IMR-90 (cell line): ENCODE data around the gene KLF11.
A peak's percentile ranks its signal among the peaks of the same experiment; 100 is the strongest.

Source experiments
- CEBPB ChIP-seq: IDR thresholded peaks from 2 replicates; pipeline ENCODE4 v1.6.1; 2012; ENCODE audit warnings: low read depth, low read length, improper control_type of control experiment
- FOS ChIP-seq: fragments of 150-350 bp; IDR thresholded peaks from 2 replicates; pipeline ENCODE4 v1.6.1; 2016; ENCODE audit warnings: low read depth, low read length
- POLR2A ChIP-seq: IDR thresholded peaks from 2 replicates; pipeline ENCODE4 v1.6.1; 2012; ENCODE audit warnings: mild to moderate bottlenecking, low read depth, low read length
- RCOR1 ChIP-seq: IDR thresholded peaks from 2 replicates; pipeline ENCODE4 v1.6.1; 2012; ENCODE audit warnings: mild to moderate bottlenecking, low read length, improper control_type of control experiment; ENCODE audit not compliant: insufficient replicate concordance
- TF ChIP-seq, protein P1 (sequence below): fragments of 150-350 bp; IDR thresholded peaks from 2 replicates; pipeline ENCODE4 v1.6.1; 2017; ENCODE audit warnings: mild to moderate bottlenecking, antibody characterized with exemption, low read length, low read depth
- TF ChIP-seq, protein P2 (sequence below): fragments of 150-350 bp; IDR thresholded peaks from 2 replicates; pipeline ENCODE4 v1.6.1; 2016; ENCODE audit warnings: low read depth, mild to moderate bottlenecking, low read length, moderate library complexity, borderline replicate concordance
- TF ChIP-seq, protein P3 (sequence below): conservative IDR thresholded peaks from 2 replicates; pipeline ENCODE4 v1.5.1; 2012; ENCODE audit warnings: mild to moderate bottlenecking, low read depth, low read length, improper control_type of control experiment

DNA sequence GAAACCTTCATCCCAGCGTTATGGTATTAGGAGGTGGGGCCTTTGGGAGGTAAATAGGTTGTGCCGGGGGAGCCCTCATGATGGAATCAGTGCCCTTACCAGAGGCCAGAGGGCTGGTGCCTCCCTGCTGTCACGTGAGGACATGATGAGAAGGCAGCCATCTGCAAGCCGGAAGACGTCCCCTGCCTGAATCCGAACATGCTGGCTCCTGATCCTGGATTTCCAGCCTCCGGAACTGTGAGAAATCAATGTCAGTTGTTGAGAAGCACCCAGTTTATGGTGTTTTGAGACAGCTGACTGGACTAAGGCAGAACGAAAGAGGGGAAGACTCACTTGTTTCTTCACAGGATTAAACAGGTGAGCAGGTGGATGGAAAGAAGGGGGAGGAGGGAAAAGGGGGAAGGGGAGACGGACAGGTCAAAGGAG lies 13.0 kb upstream of the KLF11 start:
- TF ChIP-seq, protein P1, sequence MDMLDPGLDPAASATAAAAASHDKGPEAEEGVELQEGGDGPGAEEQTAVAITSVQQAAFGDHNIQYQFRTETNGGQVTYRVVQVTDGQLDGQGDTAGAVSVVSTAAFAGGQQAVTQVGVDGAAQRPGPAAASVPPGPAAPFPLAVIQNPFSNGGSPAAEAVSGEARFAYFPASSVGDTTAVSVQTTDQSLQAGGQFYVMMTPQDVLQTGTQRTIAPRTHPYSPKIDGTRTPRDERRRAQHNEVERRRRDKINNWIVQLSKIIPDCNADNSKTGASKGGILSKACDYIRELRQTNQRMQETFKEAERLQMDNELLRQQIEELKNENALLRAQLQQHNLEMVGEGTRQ, result 0 out of 2 replicates have a peak, but pooled peaks have one; percentile 9
- TF ChIP-seq CEBPB (no peak), POLR2A (no peak), FOS (no peak), RCOR1 (no peak)
- TF ChIP-seq, protein P2, sequence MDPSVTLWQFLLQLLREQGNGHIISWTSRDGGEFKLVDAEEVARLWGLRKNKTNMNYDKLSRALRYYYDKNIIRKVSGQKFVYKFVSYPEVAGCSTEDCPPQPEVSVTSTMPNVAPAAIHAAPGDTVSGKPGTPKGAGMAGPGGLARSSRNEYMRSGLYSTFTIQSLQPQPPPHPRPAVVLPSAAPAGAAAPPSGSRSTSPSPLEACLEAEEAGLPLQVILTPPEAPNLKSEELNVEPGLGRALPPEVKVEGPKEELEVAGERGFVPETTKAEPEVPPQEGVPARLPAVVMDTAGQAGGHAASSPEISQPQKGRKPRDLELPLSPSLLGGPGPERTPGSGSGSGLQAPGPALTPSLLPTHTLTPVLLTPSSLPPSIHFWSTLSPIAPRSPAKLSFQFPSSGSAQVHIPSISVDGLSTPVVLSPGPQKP, result no peak
- TF ChIP-seq, protein P3, sequence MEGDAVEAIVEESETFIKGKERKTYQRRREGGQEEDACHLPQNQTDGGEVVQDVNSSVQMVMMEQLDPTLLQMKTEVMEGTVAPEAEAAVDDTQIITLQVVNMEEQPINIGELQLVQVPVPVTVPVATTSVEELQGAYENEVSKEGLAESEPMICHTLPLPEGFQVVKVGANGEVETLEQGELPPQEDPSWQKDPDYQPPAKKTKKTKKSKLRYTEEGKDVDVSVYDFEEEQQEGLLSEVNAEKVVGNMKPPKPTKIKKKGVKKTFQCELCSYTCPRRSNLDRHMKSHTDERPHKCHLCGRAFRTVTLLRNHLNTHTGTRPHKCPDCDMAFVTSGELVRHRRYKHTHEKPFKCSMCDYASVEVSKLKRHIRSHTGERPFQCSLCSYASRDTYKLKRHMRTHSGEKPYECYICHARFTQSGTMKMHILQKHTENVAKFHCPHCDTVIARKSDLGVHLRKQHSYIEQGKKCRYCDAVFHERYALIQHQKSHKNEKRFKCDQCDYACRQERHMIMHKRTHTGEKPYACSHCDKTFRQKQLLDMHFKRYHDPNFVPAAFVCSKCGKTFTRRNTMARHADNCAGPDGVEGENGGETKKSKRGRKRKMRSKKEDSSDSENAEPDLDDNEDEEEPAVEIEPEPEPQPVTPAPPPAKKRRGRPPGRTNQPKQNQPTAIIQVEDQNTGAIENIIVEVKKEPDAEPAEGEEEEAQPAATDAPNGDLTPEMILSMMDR, result no peak
